Measurements from ENCODE around the gene BIRC2.

- TF ChIP-seq CTCF (IDR thresholded peaks at IDR 0.05) (no peak), EZH2 (IDR thresholded peaks at IDR 0.05) (no peak)
Observed at GRCh38 chr11:102377891-102378290, 30.9 kb downstream of the BIRC2 start.
